H9 (cell line): Measurements from ENCODE around the gene OSBPL2. TPM values are rescaled to one million over a fixed set of nuclear protein-coding genes. Genes with fewer than 3 reads are reported as not detected.
A peak's percentile ranks its signal among the peaks of the same experiment; 100 is the strongest.

Experiments used
- DNase-seq: peaks from one replicate; pipeline ENCODE4 v3.0.0-alpha.2; 2017
- H2AFZ ChIP-seq: one replicate; pipeline ENCODE4 v1.6.1; 2013; ENCODE audit warnings: mild to moderate bottlenecking, low read length, control low read depth, moderate library complexity
- H2AK5ac ChIP-seq: 2 replicates; pipeline ENCODE4 v1.6.1; 2013; ENCODE audit warnings: low read length, control low read depth, mixed read lengths; ENCODE audit not compliant: insufficient read length
- H2BK120ac ChIP-seq: one replicate; pipeline ENCODE4 v1.6.1; 2013; ENCODE audit warnings: low read depth, mild to moderate bottlenecking, low read length, control low read depth, inconsistent platforms; ENCODE audit not compliant: poor library complexity, severe bottlenecking
- H2BK12ac ChIP-seq: 2 replicates; pipeline ENCODE4 v1.6.1; 2013; ENCODE audit warnings: low read length, control low read depth, mixed read lengths, low read depth; ENCODE audit not compliant: insufficient read length
- H2BK15ac ChIP-seq: 2 replicates; pipeline ENCODE4 v1.6.1; 2013; ENCODE audit warnings: low read depth, low read length, control low read depth
- H2BK20ac ChIP-seq: one replicate; pipeline ENCODE4 v1.6.1; 2013; ENCODE audit warnings: low read depth, mild to moderate bottlenecking, low read length, control low read depth, inconsistent platforms; ENCODE audit not compliant: poor library complexity, severe bottlenecking
- H2BK5ac ChIP-seq: 2 replicates; pipeline ENCODE4 v1.6.1; 2013; ENCODE audit warnings: low read length, control low read depth, mixed read lengths; ENCODE audit not compliant: insufficient read length
- H3K14ac ChIP-seq: 2 replicates; pipeline ENCODE4 v1.6.1; 2013; ENCODE audit warnings: low read length, control low read depth; ENCODE audit not compliant: insufficient read depth
- H3K18ac ChIP-seq: 2 replicates; pipeline ENCODE4 v1.6.1; 2013; ENCODE audit warnings: low read depth, mild to moderate bottlenecking, mixed read lengths, low read length, control low read depth; ENCODE audit not compliant: insufficient read length
- H3K23ac ChIP-seq: 2 replicates; pipeline ENCODE4 v1.6.1; 2013; ENCODE audit warnings: low read length, control low read depth, mixed read lengths, low read depth; ENCODE audit not compliant: insufficient read length
- H3K23me2 ChIP-seq: 2 replicates; pipeline ENCODE4 v1.6.1; 2013; ENCODE audit warnings: low read depth, mild to moderate bottlenecking, mixed read lengths, low read length, control low read depth; ENCODE audit not compliant: insufficient read length, poor library complexity, severe bottlenecking
- H3K27ac ChIP-seq: 2 replicates; pipeline ENCODE4 v1.5.1; 2013; ENCODE audit warnings: low read length, control low read depth, mixed read lengths, low read depth; ENCODE audit not compliant: insufficient read length
- H3K27me3 ChIP-seq: 2 replicates; pipeline ENCODE4 v1.6.1; 2013; ENCODE audit warnings: low read length, control low read depth, inconsistent platforms; ENCODE audit not compliant: insufficient read depth
- H3K4ac ChIP-seq: 2 replicates; pipeline ENCODE4 v1.6.1; 2013; ENCODE audit warnings: low read depth, mild to moderate bottlenecking, control low read depth, inconsistent platforms, low read length, moderate library complexity
- H3K4me1 ChIP-seq: 2 replicates; pipeline ENCODE4 v1.6.1; 2013; ENCODE audit warnings: low read length, control low read depth, inconsistent platforms; ENCODE audit not compliant: insufficient read depth
- H3K4me2 ChIP-seq: 2 replicates; pipeline ENCODE4 v1.6.1; 2013; ENCODE audit warnings: low read length, control low read depth, mixed read lengths; ENCODE audit not compliant: insufficient read length, insufficient read depth
- H3K56ac ChIP-seq: 2 replicates; pipeline ENCODE4 v1.6.1; 2013; ENCODE audit warnings: low read depth, mild to moderate bottlenecking, mixed read lengths, low read length, control low read depth; ENCODE audit not compliant: insufficient read length
- H3K79me1 ChIP-seq: 2 replicates; pipeline ENCODE4 v1.6.1; 2013; ENCODE audit warnings: low read depth, mild to moderate bottlenecking, moderate library complexity, low read length, control low read depth, inconsistent platforms; ENCODE audit not compliant: insufficient read depth, poor library complexity, severe bottlenecking
- H3K79me2 ChIP-seq: 2 replicates; pipeline ENCODE4 v1.6.1; 2013; ENCODE audit warnings: low read length, control low read depth, inconsistent platforms; ENCODE audit not compliant: insufficient read depth
- H3K9ac ChIP-seq: 2 replicates; pipeline ENCODE4 v1.6.1; 2013; ENCODE audit warnings: low read length, control low read depth, mixed read lengths; ENCODE audit not compliant: insufficient read length; ENCODE audit errors: extremely low read depth
- H3K9me3 ChIP-seq: one replicate; pipeline ENCODE4 v1.6.1; 2013; ENCODE audit warnings: low read depth, low read length, inconsistent platforms; ENCODE audit not compliant: control insufficient read depth
- H3T11ph ChIP-seq: one replicate; pipeline ENCODE4 v1.6.1; 2013; ENCODE audit warnings: mild to moderate bottlenecking, low read length, control low read depth, inconsistent platforms
- H4K20me1 ChIP-seq: one replicate; pipeline ENCODE4 v1.6.1; 2013; ENCODE audit not compliant: control insufficient read depth, insufficient read length, insufficient read depth
- H4K5ac ChIP-seq: 2 replicates; pipeline ENCODE4 v1.6.1; 2013; ENCODE audit warnings: low read depth, mild to moderate bottlenecking, mixed read lengths, low read length, control low read depth; ENCODE audit not compliant: insufficient read length
- H4K8ac ChIP-seq: replicated peaks from 2 replicates; pipeline ENCODE4 v1.6.1; 2013; ENCODE audit warnings: low read length, control low read depth, mixed read lengths, low read depth; ENCODE audit not compliant: insufficient read length
- H4K91ac ChIP-seq: 2 replicates; pipeline ENCODE4 v1.6.1; 2013; ENCODE audit warnings: low read depth, mild to moderate bottlenecking, moderate library complexity, mixed read lengths, low read length, control low read depth; ENCODE audit not compliant: insufficient read length
- H3K27ac Mint-ChIP-seq, 3 experiments: 2 replicates in 2 of 3; 3 replicates in 1 of 3; pipeline ENCODE4 v1.8.0; 2020 to 2021; ENCODE audit warnings: mixed read lengths in 3 of 3, mild to moderate bottlenecking in 1 of 3, moderate library complexity in 1 of 3
- H3K27me3 Mint-ChIP-seq: 2 replicates; pipeline ENCODE4 v1.8.0; 2021; ENCODE audit warnings: low read depth, mild to moderate bottlenecking, moderate library complexity, mixed read lengths
- H3K36me3 Mint-ChIP-seq, 3 experiments: 2 replicates in 2 of 3; 3 replicates in 1 of 3; pipeline ENCODE4 v1.8.0; 2020 to 2021; ENCODE audit warnings: low read depth in 3 of 3, mixed read lengths in 3 of 3; ENCODE audit not compliant: insufficient read depth in 1 of 3
- H3K4me1 Mint-ChIP-seq, 2 experiments: 2 replicates each; pipeline ENCODE4 v1.8.0; 2020; ENCODE audit warnings: mixed read lengths in 2 of 2
- H3K4me3 Mint-ChIP-seq, 2 experiments: 2 replicates in 1 of 2; 3 replicates in 1 of 2; pipeline ENCODE4 v1.8.0; 2020 to 2021; ENCODE audit warnings: mild to moderate bottlenecking in 2 of 2, mixed read lengths in 2 of 2, moderate library complexity in 1 of 2
- H3K9me3 Mint-ChIP-seq, 2 experiments: 2 replicates in 1 of 2; 3 replicates in 1 of 2; pipeline ENCODE4 v1.8.0; 2020; ENCODE audit warnings: mild to moderate bottlenecking in 2 of 2, mixed read lengths in 2 of 2, moderate library complexity in 1 of 2
- WGBS: extraction: QIAGEN DNeasy Blood & Tissue Kit; methylation state at CpG from one replicate; pipeline ENCODE4 v1.1.7; 2013; ENCODE audit warnings: missing lambda C conversion rate, low lambda C conversion rate, mixed read lengths; ENCODE audit not compliant: insufficient read length; ENCODE audit errors: extremely low coverage; 5-methylcytosine and 5-hydroxymethylcytosine counted together
- total RNA-seq: library from RNA; stranded (reverse); gene quantifications from 2 replicates; pipeline ENCODE4 v1.2.1, GENCODE V29; 2021
- TF ChIP-seq, protein P1 (sequence below): fragments of 200-600 bp; sonication (generic); conservative IDR thresholded peaks from 3 replicates; pipeline ENCODE4 v1.8.0; 2021; ENCODE audit warnings: antibody characterized with exemption, mild to moderate bottlenecking

The OSBPL2 gene
- total RNA-seq, 1 experiment from 2014 or later = 47.3 TPM

DNA sequence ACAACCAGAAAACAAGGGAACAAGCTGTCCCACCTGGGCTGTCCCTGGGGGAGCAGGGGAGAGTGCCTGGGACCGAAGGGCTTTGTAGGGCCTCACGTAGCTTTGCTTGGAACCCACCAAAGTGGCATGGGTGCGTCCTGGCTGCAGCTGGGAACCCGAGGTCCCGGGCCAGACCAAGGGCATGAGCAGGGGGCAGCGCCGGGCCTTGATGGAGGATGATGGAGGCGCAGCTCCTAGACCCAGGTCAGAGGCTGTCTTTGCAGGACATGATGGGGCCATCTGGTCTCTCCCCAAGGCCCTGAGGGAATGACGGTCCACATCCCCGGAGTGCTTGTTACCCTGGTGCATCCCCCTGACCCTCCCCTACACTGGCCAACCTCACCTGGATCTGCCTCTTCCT is 7.6 kb upstream of the OSBPL2 start:
- no peak overlapping the region for H2BK15ac ChIP-seq
- DNase-seq = no peak
- H3K27me3 Mint-ChIP-seq = peaks cover 21% of the 10 kb centered on the region
- H3K27ac Mint-ChIP-seq = peak overlapping the region in 1 of 3 experiments; percentile 70; a peak in 1 of 7 replicates
- H3T11ph ChIP-seq = no peak overlapping the region
- TF ChIP-seq, protein P1, sequence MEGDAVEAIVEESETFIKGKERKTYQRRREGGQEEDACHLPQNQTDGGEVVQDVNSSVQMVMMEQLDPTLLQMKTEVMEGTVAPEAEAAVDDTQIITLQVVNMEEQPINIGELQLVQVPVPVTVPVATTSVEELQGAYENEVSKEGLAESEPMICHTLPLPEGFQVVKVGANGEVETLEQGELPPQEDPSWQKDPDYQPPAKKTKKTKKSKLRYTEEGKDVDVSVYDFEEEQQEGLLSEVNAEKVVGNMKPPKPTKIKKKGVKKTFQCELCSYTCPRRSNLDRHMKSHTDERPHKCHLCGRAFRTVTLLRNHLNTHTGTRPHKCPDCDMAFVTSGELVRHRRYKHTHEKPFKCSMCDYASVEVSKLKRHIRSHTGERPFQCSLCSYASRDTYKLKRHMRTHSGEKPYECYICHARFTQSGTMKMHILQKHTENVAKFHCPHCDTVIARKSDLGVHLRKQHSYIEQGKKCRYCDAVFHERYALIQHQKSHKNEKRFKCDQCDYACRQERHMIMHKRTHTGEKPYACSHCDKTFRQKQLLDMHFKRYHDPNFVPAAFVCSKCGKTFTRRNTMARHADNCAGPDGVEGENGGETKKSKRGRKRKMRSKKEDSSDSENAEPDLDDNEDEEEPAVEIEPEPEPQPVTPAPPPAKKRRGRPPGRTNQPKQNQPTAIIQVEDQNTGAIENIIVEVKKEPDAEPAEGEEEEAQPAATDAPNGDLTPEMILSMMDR = no peak
- H4K91ac ChIP-seq = no peak overlapping the region
- no peaks in the 10 kb centered on the region for H3K9me3 ChIP-seq
- peaks cover 2% of the 10 kb centered on the region in 2 experiments; a peak in 2 of 4 replicates for H3K4me1 Mint-ChIP-seq
- WGBS = no CpG with 5 or more reads among the region's 10 CpGs
- H3K36me3 Mint-ChIP-seq = no peaks in the 10 kb centered on the region
- no peak overlapping the region for H2BK5ac ChIP-seq
- H2BK120ac ChIP-seq = no peak overlapping the region
- H3K14ac ChIP-seq = no peak overlapping the region; the same call in 1 of the 2 replicates
- H3K23me2 ChIP-seq = no peaks in the 10 kb centered on the region
- no peak overlapping the region for H3K18ac ChIP-seq
- no peak overlapping the region for H2AFZ ChIP-seq
- H3K4ac ChIP-seq = no peak overlapping the region
- H3K56ac ChIP-seq = no peak overlapping the region
- no peak overlapping the region for H4K8ac ChIP-seq
- H3K79me2 ChIP-seq = no peaks in the 10 kb centered on the region
- H3K9ac ChIP-seq = no peak overlapping the region
- H3K4me3 Mint-ChIP-seq = no peak overlapping the region
- no peak overlapping the region for H2AK5ac ChIP-seq
- H3K4me1 ChIP-seq = no peaks in the 10 kb centered on the region; the same call in 1 of the 2 replicates
- H3K27ac ChIP-seq = no peak overlapping the region
- no peaks in the 10 kb centered on the region for H4K20me1 ChIP-seq
- H3K79me1 ChIP-seq = no peaks in the 10 kb centered on the region
- H2BK20ac ChIP-seq = no peak overlapping the region
- H3K23ac ChIP-seq = no peak overlapping the region
- H3K4me2 ChIP-seq = no peak overlapping the region
- H2BK12ac ChIP-seq = no peak overlapping the region
- H4K5ac ChIP-seq = no peak overlapping the region
- H3K27me3 ChIP-seq = no peaks in the 10 kb centered on the region
- H3K9me3 Mint-ChIP-seq = peaks cover 0 to 3% of the 10 kb centered on the region in 2 experiments; a peak in 2 of 5 replicates
